Stimulated activated CD8-positive, alpha-beta memory T cell treated with anti-CD3 and anti-CD28 coated beads, Interleukin-4, amount 100 ng/mL, for 24 hours (primary cell): ENCODE results near the gene HAP1.
A peak's percentile ranks its signal among the peaks of the same experiment; 100 is the strongest.
"Not testable (repeated sequence)": the region's sequence is repeated elsewhere in the genome, so short reads cannot be mapped to it uniquely, and the experiment has no call there.

Experiments
- DNase-seq: peaks from one replicate; pipeline ENCODE4 v3.0.0-alpha.2; 2020; ENCODE audit warnings: low read depth

HAP1 gene

GRCh38 chr17:41689497-41690299 lies 44.7 kb downstream of the HAP1 start:
- DNase-seq = no peak

- peak; percentile 100 for DNase-seq
These were observed 45.6 kb downstream of the HAP1 start, which contains the start of gene EIF1 for GRCh38 chr17:41688641-41689496. Gene EIF1 (plus strand): TSS chr17:41688885. CDS start chr17:41689039, 154 bp downstream.

- DNase-seq = peak; percentile 35
These were observed 46.4 kb downstream of the HAP1 start for GRCh38 chr17:41687828-41688640.

- DNase-seq = no peak
These were observed 48.2 kb downstream of the HAP1 start for GRCh38 chr17:41686281-41686680.

- DNase-seq = not testable (repeated sequence)
These were observed 48.7 kb downstream of the HAP1 start for GRCh38 chr17:41685753-41686152.

- no peak for DNase-seq
These were observed 50.4 kb downstream of the HAP1 start for GRCh38 chr17:41684035-41684434.

- no peak for DNase-seq
These were observed 50.9 kb downstream of the HAP1 start for GRCh38 chr17:41683441-41684007.

- no peak for DNase-seq
These were observed 51.8 kb downstream of the HAP1 start for GRCh38 chr17:41682631-41683030.

GRCh38 chr17:41681776-41682175 lies 52.7 kb downstream of the HAP1 start:
- no peak for DNase-seq

- DNase-seq = no peak
These were observed 53.9 kb downstream of the HAP1 start for GRCh38 chr17:41680426-41681040.

- DNase-seq = no peak
These were observed 54.6 kb downstream of the HAP1 start for GRCh38 chr17:41679740-41680425.

- no peak for DNase-seq
These were observed 55.3 kb downstream of the HAP1 start for GRCh38 chr17:41678907-41679739.

- DNase-seq = no peak
These were observed 56.0 kb downstream of the HAP1 start for GRCh38 chr17:41678411-41678906.

GRCh38 chr17:41676058-41676419 lies 58.4 kb downstream of the HAP1 start:
- no peak for DNase-seq

GRCh38 chr17:41675157-41676057 lies 59.0 kb downstream of the HAP1 start:
- not testable (repeated sequence) for DNase-seq
